GM13976 (cell line): Measurements from ENCODE around the gene DLL4.

Experiments used
- DNase-seq: peaks from one replicate; pipeline ENCODE4 v3.0.0; 2012; ENCODE audit warnings: low spot score
- in situ Hi-C: fragments of 300-500 bp; cut with MboI; formaldehyde crosslinking; loops from one replicate; pipeline ENCODE4 v1.12.0; 2022; ENCODE audit warnings: low sequenced_read_pairs, mixed read lengths, inconsistent platforms; ENCODE audit not compliant: unreplicated experiment
- TF ChIP-seq, protein P1 (sequence below): IDR thresholded peaks from 2 replicates; pipeline ENCODE4 v1.5.1; 2012; ENCODE audit warnings: borderline replicate concordance, mild to moderate bottlenecking; ENCODE audit not compliant: insufficient read depth; ENCODE audit errors: extremely low read depth, missing control alignments, control extremely low read depth

The DLL4 gene

DNA sequence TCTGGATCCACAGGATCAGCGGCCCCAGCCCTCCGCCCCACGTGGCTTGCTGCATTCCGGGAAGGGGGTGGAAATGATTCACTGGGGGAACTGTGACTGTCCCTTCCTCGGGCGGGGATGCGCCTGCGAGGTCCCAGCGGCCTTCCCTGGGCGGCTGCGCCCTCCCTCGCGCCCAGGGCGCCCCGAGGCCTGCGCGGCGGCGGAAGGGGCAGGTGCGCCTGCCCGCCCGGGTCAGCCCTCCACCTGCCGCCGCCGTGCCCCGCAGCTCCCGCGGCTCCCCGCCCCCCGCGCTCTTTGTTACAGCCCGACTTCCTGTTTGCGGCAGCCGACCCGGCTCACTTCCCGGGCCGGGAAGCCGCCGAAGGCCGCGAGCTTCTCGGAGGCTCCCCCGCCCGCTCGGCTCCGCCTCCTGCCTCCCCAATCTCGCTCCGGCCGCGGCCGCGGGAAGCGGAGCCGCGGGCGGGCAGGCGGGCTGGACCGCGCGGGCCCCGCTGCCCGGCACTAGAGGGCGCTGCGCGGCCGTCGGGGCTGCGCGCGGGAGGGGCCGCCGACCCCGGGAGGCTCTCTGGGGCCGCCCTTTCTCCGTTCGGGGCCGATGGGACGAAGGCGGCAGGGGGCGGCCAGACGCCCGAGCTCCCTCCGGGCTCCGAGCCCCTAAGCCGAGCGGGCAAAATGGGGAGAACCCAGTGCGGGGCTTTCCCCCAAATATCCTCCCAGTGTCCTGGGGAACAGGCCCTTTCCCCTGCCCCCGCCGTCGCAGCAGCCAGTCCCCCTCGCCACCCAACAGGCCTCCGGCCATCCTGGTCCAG, 12.6 kb downstream of the DLL4 start:
- peak; percentile 94 for DNase-seq
- TF ChIP-seq, protein P1, sequence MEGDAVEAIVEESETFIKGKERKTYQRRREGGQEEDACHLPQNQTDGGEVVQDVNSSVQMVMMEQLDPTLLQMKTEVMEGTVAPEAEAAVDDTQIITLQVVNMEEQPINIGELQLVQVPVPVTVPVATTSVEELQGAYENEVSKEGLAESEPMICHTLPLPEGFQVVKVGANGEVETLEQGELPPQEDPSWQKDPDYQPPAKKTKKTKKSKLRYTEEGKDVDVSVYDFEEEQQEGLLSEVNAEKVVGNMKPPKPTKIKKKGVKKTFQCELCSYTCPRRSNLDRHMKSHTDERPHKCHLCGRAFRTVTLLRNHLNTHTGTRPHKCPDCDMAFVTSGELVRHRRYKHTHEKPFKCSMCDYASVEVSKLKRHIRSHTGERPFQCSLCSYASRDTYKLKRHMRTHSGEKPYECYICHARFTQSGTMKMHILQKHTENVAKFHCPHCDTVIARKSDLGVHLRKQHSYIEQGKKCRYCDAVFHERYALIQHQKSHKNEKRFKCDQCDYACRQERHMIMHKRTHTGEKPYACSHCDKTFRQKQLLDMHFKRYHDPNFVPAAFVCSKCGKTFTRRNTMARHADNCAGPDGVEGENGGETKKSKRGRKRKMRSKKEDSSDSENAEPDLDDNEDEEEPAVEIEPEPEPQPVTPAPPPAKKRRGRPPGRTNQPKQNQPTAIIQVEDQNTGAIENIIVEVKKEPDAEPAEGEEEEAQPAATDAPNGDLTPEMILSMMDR: peak; percentile 89
- in situ Hi-C loops: no loop called here

DNA sequence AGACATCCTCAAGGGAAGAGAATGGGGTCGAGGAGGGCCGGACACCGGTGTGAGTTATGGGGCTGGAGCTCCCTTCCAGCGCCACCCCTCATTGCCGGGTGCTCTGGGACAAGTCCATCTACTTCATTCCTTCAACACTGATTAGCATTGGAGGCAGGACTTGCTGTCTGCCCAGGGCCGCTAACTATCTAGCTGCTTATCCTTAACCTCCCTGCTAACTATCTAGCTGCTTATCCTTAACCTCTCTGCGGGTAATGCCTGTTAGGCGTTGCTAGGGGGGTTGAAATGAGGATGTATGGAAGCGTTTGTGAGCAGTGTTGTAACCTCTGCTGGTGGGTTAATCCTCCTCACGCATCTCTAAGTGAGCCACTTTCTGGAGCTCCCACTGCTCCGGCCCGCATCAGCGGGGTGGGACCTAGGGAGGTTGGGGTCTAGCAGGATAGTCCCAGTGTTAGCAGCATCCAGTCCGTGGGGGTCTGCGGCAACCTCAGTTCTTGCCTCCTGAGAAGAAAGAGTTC, 13.3 kb downstream of the DLL4 start:
- TF ChIP-seq, protein P1: no peak
- no peak for DNase-seq
- in situ Hi-C loops: no loop called here

DNA sequence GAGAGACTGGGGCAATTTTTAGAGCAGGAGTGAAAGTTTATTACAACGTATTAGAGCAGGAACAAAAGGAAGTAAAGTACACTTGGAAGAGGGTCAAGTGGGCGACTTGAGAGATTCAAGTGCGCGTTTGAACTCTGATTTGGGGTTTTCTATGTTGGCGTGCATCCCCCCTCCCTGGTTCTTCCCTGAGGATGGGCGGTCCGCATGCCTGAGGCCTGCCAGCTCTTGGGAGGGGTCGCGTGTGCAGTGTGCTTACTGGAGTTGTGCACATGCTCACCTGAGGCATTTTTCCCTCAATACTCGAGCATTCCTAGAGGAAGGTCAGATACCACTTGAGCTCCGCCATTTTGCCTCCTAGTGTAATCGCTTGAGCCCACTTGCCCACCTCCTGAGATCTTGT, 13.7 kb downstream of the DLL4 start:
- TF ChIP-seq, protein P1: no peak
- in situ Hi-C loops: no loop called here
- DNase-seq: no peak

DNA sequence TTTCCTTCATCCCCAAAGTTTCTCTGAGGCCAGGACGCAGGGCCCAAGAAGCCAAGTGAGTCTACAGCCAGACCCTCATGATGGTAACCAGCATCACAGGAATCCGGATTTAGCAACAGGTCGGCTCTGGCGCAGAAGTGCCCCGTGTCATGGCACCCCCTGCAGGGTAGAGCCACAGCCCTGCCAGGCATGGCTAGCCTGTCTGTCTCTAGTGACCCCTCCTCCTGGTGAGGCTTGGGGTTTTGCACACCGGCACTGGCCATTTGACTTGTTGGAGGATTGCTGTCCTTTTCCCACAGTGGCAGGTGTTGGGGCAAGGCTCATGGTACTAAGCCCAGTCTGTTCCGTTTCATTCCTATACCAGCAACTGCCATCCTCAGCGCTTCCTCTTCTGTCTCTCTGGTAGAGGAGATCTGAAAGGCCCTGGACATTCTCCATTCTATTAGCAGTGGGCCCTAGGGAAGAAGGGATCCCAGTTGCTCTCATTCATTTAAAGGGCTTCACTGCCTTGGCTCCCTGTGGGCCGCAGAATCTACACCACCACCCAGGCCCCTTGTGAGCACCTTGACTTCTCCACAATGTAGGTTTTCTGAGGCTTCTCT, 14.7 kb downstream of the DLL4 start:
- in situ Hi-C loops: no loop called here
- no peak for DNase-seq
- TF ChIP-seq, protein P1: no peak

DNA sequence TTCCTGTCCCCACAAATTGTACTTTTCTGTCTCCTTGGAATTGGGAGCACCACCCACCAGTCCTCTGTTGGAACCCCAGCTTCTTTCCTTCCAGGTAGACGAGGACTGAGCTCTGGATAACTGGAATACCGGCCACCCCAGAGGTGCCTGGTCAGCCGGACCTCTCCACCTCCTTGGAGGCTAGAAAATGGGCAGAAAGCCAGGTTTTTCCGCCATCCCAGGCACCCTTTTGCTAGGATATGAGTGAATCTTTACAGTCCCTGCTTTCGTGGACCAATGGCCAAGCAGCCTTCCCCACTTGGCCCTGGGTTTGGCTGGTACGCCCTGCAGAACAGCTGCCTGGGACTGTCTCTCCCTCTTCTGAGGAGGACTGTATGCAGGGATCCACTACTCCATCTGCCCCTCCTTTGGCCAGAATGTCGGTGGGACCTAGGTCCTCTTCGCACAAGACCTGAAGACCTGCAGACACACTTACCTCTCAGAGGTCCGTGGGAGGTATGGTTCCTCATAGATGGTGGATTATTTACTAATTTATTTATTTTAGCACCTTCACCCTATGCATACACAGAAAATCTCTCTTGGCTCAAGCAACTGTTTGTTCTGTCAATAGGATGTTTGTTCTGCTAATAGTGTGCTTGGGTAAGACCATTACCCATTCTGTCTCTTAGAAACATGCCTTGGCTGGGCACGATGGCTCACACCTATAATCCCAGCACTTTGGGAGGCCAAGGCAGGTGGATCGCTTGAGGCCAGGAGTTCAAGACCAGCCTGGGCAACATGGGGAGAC, 15.6 kb downstream of the DLL4 start:
- TF ChIP-seq, protein P1: no peak
- in situ Hi-C loops: no loop called here
- no peak for DNase-seq

DNA sequence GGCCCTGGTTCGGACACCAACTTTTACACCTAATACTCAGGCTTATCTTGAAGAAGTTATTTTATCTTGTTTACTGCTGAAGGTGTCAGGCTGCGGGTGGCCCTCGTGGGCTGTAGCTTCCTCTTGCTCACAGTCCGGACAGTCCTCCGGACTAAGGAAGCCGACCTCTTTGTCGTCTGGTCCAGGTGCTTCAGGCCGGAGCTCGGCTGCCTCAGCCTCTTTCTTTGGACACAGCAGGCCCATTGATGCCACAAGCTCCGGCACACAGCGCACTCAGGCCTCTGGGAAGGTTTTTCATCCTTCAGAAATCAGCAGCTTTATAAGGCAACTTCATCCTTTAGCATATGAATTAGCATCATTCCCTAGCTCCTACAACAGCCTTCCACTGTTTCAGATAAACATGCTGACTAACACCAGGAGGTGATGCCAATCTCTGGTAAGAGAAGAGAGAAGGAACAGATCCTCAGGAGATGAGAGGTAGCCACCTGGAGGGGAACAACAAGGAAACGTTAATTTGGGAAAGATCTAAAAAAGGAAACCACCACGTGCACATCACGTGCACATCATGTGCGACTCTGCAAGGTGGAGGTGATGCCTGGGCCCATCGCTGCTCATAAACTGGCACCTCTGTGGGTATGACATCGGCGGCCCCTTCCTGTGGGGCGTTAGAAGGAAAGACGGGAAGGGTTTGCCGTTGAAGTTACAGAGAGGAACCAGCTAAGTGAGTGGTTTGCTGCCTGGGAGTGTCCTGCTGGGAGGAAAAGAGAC, 19.8 kb downstream of the DLL4 start:
- TF ChIP-seq, protein P1: no peak
- in situ Hi-C loops: no loop called here
- DNase-seq: no peak
